SK-N-SH treated with all-trans-retinoic acid at 6 μM for 48 hours (cell line): Measurements from ENCODE around the gene SAE1.

ENCODE experiments used
- ATAC-seq: fragments of 200-7000 bp; cut with Tn5 transposase; 3 replicates; pipeline ENCODE4 v1.9.1; 2020; ENCODE audit warnings: mild to moderate bottlenecking, moderate library complexity
- ARNTL ChIP-seq: fragments of 450-650 bp; formaldehyde crosslinking; IDR thresholded peaks from 2 replicates; pipeline ENCODE4 v1.5.0; 2020; ENCODE audit warnings: low read depth, mild to moderate bottlenecking, moderate library complexity, borderline replicate concordance
- CSDC2 ChIP-seq: fragments of 250-450 bp; sonication (Bioruptor Pico); IDR thresholded peaks from 2 replicates; pipeline ENCODE4 v1.5.0; 2020; ENCODE audit warnings: mild to moderate bottlenecking, moderate library complexity
- ESRRG ChIP-seq: fragments of 250-450 bp; sonication (Bioruptor Pico); IDR thresholded peaks from 2 replicates; pipeline ENCODE4 v1.6.1; 2021; ENCODE audit warnings: mild to moderate bottlenecking
- GLIS3 ChIP-seq: fragments of 250-450 bp; sonication (Bioruptor Pico); IDR thresholded peaks from 2 replicates; pipeline ENCODE4 v1.5.0; 2020; ENCODE audit warnings: mild to moderate bottlenecking, moderate library complexity
- ISL1 ChIP-seq: fragments of 250-450 bp; sonication (Bioruptor Pico); IDR thresholded peaks from 2 replicates; pipeline ENCODE4 v2.1.2; 2022; ENCODE audit warnings: mild to moderate bottlenecking, moderate library complexity
- OSR1 ChIP-seq: fragments of 250-450 bp; sonication (Bioruptor Pico); IDR thresholded peaks from 2 replicates; pipeline ENCODE4 v1.8.0; 2022; ENCODE audit warnings: moderate library complexity, mild to moderate bottlenecking, inconsistent platforms
- PATZ1 ChIP-seq: fragments of 250-450 bp; sonication (Bioruptor Pico); IDR thresholded peaks from 2 replicates; pipeline ENCODE4 v1.8.0; 2020; ENCODE audit warnings: mild to moderate bottlenecking, moderate library complexity, borderline replicate concordance
- PPARA ChIP-seq: fragments of 250-450 bp; sonication (Bioruptor Pico); IDR thresholded peaks from 2 replicates; pipeline ENCODE4 v1.5.0; 2020; ENCODE audit warnings: mild to moderate bottlenecking, borderline replicate concordance
- SNAI2 ChIP-seq: fragments of 250-450 bp; sonication (Bioruptor Pico); IDR thresholded peaks from 2 replicates; pipeline ENCODE4 v1.5.0; 2020; ENCODE audit warnings: mild to moderate bottlenecking, moderate library complexity
- TCF4 ChIP-seq: fragments of 250-450 bp; sonication (Bioruptor Pico); IDR thresholded peaks from 2 replicates; pipeline ENCODE4 v1.8.0; 2021; ENCODE audit warnings: mild to moderate bottlenecking, moderate library complexity, borderline replicate concordance
- TOX ChIP-seq: fragments of 250-450 bp; sonication (Bioruptor Pico); IDR thresholded peaks from 2 replicates; pipeline ENCODE4 v1.8.0; 2021; ENCODE audit warnings: mild to moderate bottlenecking, moderate library complexity, borderline replicate concordance
- ZC3H10 ChIP-seq: fragments of 250-450 bp; sonication (Bioruptor Pico); IDR thresholded peaks from 2 replicates; pipeline ENCODE4 v1.5.1; 2021; ENCODE audit warnings: mild to moderate bottlenecking, moderate library complexity
- ZFP3 ChIP-seq: fragments of 250-450 bp; sonication (Bioruptor Pico); IDR thresholded peaks from 2 replicates; pipeline ENCODE4 v1.5.0; 2020; ENCODE audit warnings: mild to moderate bottlenecking, moderate library complexity
- ZFP30 ChIP-seq: fragments of 450-650 bp; formaldehyde crosslinking; IDR thresholded peaks from 2 replicates; pipeline ENCODE4 v1.5.0; 2022; ENCODE audit warnings: mild to moderate bottlenecking, moderate library complexity
- ZNF565 ChIP-seq: fragments of 450-650 bp; formaldehyde crosslinking; conservative IDR thresholded peaks from 2 replicates; pipeline ENCODE4 v1.5.0; 2020; ENCODE audit warnings: low read depth, mild to moderate bottlenecking, moderate library complexity
- ZNF70 ChIP-seq: fragments of 450-650 bp; formaldehyde crosslinking; IDR thresholded peaks from 2 replicates; pipeline ENCODE4 v1.5.0; 2020; ENCODE audit warnings: mild to moderate bottlenecking, moderate library complexity
- ZNF8 ChIP-seq: fragments of 450-650 bp; formaldehyde crosslinking; IDR thresholded peaks from 2 replicates; pipeline ENCODE4 v1.5.0; 2020; ENCODE audit warnings: mild to moderate bottlenecking, moderate library complexity
- TF ChIP-seq, protein P1 (sequence below): fragments of 250-450 bp; sonication (Bioruptor Pico); IDR thresholded peaks from 2 replicates; pipeline ENCODE4 v1.5.1; 2021; ENCODE audit warnings: mild to moderate bottlenecking, moderate library complexity
- TF ChIP-seq, protein P2 (sequence below): fragments of 250-450 bp; sonication (Bioruptor Pico); IDR thresholded peaks from 2 replicates; pipeline ENCODE4 v1.5.0; 2020; ENCODE audit warnings: mild to moderate bottlenecking, moderate library complexity
- TF ChIP-seq, protein P3 (sequence below): fragments of 250-450 bp; sonication (Bioruptor Pico); IDR thresholded peaks from 2 replicates; pipeline ENCODE4 v1.5.1; 2020; ENCODE audit warnings: low read depth, mild to moderate bottlenecking, moderate library complexity

The SAE1 gene

GRCh38 chr19:47186446-47187334, 56.1 kb downstream of the SAE1 start:
- ATAC-seq = no peak
- TF ChIP-seq SNAI2 (CRISPR knock-in tag) (no peak), ESRRG (CRISPR knock-in tag) (no peak), PPARA (CRISPR knock-in tag) (no peak), ZNF565 (no peak), ZFP3 (CRISPR knock-in tag) (no peak), ARNTL (CRISPR knock-in tag) (no peak), CSDC2 (CRISPR knock-in tag) (no peak)
- TF ChIP-seq, protein P1, sequence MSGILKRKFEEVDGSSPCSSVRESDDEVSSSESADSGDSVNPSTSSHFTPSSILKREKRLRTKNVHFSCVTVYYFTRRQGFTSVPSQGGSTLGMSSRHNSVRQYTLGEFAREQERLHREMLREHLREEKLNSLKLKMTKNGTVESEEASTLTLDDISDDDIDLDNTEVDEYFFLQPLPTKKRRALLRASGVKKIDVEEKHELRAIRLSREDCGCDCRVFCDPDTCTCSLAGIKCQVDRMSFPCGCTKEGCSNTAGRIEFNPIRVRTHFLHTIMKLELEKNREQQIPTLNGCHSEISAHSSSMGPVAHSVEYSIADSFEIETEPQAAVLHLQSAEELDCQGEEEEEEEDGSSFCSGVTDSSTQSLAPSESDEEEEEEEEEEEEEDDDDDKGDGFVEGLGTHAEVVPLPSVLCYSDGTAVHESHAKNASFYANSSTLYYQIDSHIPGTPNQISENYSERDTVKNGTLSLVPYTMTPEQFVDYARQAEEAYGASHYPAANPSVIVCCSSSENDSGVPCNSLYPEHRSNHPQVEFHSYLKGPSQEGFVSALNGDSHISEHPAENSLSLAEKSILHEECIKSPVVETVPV (CRISPR knock-in tag) = no peak
- TF ChIP-seq, protein P2, sequence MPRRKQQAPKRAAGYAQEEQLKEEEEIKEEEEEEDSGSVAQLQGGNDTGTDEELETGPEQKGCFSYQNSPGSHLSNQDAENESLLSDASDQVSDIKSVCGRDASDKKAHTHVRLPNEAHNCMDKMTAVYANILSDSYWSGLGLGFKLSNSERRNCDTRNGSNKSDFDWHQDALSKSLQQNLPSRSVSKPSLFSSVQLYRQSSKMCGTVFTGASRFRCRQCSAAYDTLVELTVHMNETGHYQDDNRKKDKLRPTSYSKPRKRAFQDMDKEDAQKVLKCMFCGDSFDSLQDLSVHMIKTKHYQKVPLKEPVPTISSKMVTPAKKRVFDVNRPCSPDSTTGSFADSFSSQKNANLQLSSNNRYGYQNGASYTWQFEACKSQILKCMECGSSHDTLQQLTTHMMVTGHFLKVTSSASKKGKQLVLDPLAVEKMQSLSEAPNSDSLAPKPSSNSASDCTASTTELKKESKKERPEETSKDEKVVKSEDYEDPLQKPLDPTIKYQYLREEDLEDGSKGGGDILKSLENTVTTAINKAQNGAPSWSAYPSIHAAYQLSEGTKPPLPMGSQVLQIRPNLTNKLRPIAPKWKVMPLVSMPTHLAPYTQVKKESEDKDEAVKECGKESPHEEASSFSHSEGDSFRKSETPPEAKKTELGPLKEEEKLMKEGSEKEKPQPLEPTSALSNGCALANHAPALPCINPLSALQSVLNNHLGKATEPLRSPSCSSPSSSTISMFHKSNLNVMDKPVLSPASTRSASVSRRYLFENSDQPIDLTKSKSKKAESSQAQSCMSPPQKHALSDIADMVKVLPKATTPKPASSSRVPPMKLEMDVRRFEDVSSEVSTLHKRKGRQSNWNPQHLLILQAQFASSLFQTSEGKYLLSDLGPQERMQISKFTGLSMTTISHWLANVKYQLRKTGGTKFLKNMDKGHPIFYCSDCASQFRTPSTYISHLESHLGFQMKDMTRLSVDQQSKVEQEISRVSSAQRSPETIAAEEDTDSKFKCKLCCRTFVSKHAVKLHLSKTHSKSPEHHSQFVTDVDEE (CRISPR knock-in tag) = no peak

DNA sequence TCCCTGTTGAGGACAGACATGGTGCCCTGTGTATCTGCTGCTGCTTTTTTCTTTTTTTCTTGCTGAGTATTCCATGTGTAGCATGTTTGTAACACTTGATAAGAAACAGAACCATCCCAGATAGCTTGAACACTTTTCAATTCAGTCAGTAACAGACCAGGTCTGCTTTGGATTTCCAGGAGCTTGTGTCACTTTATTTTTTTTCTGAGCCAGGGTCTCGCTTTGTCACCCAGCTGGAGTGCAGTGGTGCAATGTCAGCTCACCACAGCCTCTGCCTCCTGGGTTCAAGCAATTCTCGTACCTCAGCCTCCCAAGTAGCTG, 56.7 kb downstream of the SAE1 start:
- ATAC-seq = no peak
- TF ChIP-seq TCF4 (peak; percentile 58; the same call in 1 of the 2 replicates), ZFP30 (CRISPR knock-in tag) (no peak), ARNTL (CRISPR knock-in tag) (no peak)

DNA sequence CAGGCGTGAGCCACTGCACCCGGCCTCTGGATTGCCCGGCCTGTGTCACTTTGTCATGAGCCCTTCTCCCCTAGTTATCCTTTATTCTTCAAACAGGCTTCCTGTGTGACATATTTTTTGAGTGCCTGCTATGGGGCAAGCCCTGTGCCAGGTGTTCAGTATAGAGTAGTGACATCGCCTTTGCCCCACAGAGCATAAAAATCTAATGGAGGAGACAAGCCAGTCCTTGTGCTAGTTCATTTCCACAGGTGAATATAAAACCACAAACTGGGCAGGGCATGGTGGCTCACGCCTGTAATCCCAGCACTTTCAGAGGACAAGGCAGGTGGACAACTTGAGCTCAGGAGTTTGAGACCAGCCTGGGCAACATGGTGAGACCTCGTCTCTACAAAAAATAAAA, 57.2 kb downstream of the SAE1 start:
- no peak for ATAC-seq
- no peak for TF ChIP-seq ARNTL (CRISPR knock-in tag)
- TF ChIP-seq ISL1 = no peak
- TF ChIP-seq, protein P2 (CRISPR knock-in tag) = no peak
- TF ChIP-seq ZC3H10 (CRISPR knock-in tag) = no peak
- TF ChIP-seq PATZ1 (CRISPR knock-in tag) = no peak
- TF ChIP-seq PPARA (CRISPR knock-in tag) = no peak
- TF ChIP-seq GLIS3 (CRISPR knock-in tag) = no peak
- TF ChIP-seq, protein P3, sequence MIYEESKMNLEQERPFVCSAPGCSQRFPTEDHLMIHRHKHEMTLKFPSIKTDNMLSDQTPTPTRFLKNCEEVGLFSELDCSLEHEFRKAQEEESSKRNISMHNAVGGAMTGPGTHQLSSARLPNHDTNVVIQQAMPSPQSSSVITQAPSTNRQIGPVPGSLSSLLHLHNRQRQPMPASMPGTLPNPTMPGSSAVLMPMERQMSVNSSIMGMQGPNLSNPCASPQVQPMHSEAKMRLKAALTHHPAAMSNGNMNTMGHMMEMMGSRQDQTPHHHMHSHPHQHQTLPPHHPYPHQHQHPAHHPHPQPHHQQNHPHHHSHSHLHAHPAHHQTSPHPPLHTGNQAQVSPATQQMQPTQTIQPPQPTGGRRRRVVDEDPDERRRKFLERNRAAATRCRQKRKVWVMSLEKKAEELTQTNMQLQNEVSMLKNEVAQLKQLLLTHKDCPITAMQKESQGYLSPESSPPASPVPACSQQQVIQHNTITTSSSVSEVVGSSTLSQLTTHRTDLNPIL (CRISPR knock-in tag) = no peak
- no peak for TF ChIP-seq ZNF8 (CRISPR knock-in tag)
- TF ChIP-seq TOX (CRISPR knock-in tag) = no peak
- no peak for TF ChIP-seq CSDC2 (CRISPR knock-in tag)
- no peak for TF ChIP-seq ZNF70 (CRISPR knock-in tag)
- no peak for TF ChIP-seq ZFP3 (CRISPR knock-in tag)
- TF ChIP-seq, protein P1 (CRISPR knock-in tag) = no peak
- no peak for TF ChIP-seq ESRRG (CRISPR knock-in tag)
- TF ChIP-seq OSR1 (CRISPR knock-in tag) = no peak
